A549 treated with dexamethasone at 1 μM for 4 hours (cell line): Measurements from ENCODE around the gene FMNL3. TPM values are rescaled to one million over a fixed set of nuclear protein-coding genes. Genes with fewer than 3 reads are reported as not detected.

Experiments
- total RNA-seq: library from RNA; stranded (reverse); fragments of 200-300 nt; extraction: Qiagen RNA extraction; gene quantifications from 5 replicates; pipeline ENCODE4 v1.2.3, GENCODE V29; 2022

The FMNL3 gene
- 1.3 to 2.5 TPM (median 2.0 TPM) in 5 replicates for total RNA-seq

GRCh38 chr12:49707128-49707811, at the start of gene FMNL3:
FMNL3 (minus strand) TSS chr12:49707405; CDS start chr12:49707180, 225 bp downstream.

GRCh38 chr12:49740930-49741881, 34.0 kb upstream of the FMNL3 start, which contains the start of gene TMBIM6:
TMBIM6 (plus strand) TSS chr12:49741557; CDS start chr12:49752494, 10,937 bp downstream.

GRCh38 chr12:49623142-49623904, 83.9 kb downstream of the FMNL3 start, which contains the start of gene PRPF40B:
PRPF40B (plus strand) TSS chr12:49623561; CDS start chr12:49623591, 30 bp downstream.

GRCh38 chr12:49605539-49605938, 101.7 kb downstream of the FMNL3 start, which contains the start of gene FAM186B:
FAM186B (minus strand) TSS chr12:49605639; CDS start chr12:49605477, 162 bp downstream.

Other genes with a start within 250 kb of the FMNL3 start
- gene KCNH3, start 168.4 kb downstream of the FMNL3 start, total RNA-seq: 1.2 to 2.2 TPM (median 2.1 TPM) in 5 replicates
- gene MCRS1, start 139.3 kb downstream of the FMNL3 start, total RNA-seq: 57.2 to 65.1 TPM (median 64.3 TPM) in 5 replicates
- gene FAM186B, start 101.8 kb downstream of the FMNL3 start, total RNA-seq: 0.07 to 0.16 TPM (median 0.12 TPM) in 4 of 5 replicates, not detected in the other
- gene PRPF40B, start 83.8 kb downstream of the FMNL3 start, total RNA-seq: 4.2 to 6.7 TPM (median 6.2 TPM) in 5 replicates
- 389 to 531 TPM (median 511 TPM) in 5 replicates for gene TMBIM6, start 34.2 kb upstream of the FMNL3 start, total RNA-seq
- gene NCKAP5L, start 121.0 kb upstream of the FMNL3 start, total RNA-seq: 6.8 to 10.4 TPM (median 9.8 TPM) in 5 replicates
- gene BCDIN3D, start 135.7 kb upstream of the FMNL3 start, total RNA-seq: 3.9 to 4.4 TPM (median 4.2 TPM) in 5 replicates
- gene FAIM2, start 196.5 kb upstream of the FMNL3 start, total RNA-seq: not detected in 5 replicates
- gene AQP2, start 243.3 kb upstream of the FMNL3 start, total RNA-seq: not detected in 5 replicates